GM18858 (cell line): ENCODE results near the gene TRABD2B.

Source experiments
- ATAC-seq: cut with Tn5 transposase; IDR thresholded peaks from one replicate; pipeline ENCODE4 v1.9.1; 2021; ENCODE audit not compliant: unreplicated experiment

Gene TRABD2B

DNA sequence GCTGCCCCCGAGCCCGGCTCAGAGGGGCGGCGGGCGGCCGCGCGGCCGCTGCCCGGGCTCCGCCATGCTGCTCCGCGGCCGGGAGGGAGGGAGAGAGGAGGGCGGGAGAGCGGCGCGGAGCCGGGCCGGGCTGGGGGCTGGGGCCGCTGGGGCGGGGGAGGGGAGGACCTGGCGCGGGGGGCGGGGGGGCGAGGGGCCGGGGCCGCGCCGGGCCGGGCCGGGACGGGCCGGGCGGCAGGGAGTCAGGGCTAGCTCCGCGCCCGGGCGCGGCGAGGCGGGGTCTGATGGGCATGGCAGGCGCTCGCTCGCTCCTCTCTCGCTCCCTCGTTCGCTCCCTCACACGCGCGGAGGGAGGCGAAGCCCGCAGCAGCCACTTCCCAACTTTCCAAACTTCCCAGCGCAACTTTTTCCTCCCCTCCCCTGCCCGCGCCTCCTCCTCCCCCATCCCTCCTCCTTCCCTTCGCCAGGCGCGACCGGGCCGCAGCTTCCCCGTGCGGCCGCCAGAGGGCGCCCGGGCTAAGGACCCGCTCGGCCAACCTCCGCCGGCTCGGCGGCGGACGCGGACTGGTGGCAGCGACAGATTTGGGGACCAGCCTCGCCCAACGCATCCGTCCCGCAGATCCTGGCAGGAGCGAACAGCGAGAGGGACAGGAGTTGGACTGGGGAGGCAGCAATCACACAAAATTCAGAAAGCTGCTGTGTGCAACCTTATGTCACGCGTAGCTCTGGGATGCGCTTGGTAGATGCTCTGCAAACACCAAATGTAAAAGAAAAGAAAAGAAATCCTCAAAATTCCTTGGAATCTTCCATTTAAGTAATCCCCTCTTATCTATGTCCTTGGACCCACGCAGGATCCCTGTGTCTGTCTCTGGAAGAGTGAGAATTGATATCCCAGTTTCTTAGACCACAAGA lies at the start of gene TRABD2B:
Gene TRABD2B (minus strand): TSS at position 97 of the 912 bp plus-strand sequence.
- no peak for ATAC-seq

- no peak for ATAC-seq
Observed at GRCh38 chr1:48044311-48044710, 47.1 kb upstream of the TRABD2B start.

- no peak for ATAC-seq
Observed at GRCh38 chr1:48043622-48044021, 46.4 kb upstream of the TRABD2B start.

DNA sequence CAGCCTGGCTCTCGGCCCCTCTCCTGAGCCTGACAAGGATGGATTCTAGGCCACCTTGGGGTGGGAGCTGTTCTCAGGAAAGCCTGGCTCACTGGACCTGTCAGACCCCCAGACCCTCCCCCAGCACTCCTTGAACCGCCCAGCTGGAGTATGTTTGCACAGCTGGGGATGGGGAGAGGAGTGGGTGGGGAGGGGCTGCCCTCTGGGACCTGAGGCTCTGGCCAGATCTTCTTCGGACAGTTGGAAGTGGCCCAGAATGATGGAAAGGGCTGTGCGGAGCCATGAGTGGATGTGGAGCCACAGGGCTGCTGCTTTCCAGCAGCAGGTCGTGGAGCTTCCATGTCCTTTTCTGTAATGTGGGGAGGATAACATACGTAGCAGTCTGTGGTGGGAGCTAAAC lies 43.0 kb upstream of the TRABD2B start:
- ATAC-seq: no peak

DNA sequence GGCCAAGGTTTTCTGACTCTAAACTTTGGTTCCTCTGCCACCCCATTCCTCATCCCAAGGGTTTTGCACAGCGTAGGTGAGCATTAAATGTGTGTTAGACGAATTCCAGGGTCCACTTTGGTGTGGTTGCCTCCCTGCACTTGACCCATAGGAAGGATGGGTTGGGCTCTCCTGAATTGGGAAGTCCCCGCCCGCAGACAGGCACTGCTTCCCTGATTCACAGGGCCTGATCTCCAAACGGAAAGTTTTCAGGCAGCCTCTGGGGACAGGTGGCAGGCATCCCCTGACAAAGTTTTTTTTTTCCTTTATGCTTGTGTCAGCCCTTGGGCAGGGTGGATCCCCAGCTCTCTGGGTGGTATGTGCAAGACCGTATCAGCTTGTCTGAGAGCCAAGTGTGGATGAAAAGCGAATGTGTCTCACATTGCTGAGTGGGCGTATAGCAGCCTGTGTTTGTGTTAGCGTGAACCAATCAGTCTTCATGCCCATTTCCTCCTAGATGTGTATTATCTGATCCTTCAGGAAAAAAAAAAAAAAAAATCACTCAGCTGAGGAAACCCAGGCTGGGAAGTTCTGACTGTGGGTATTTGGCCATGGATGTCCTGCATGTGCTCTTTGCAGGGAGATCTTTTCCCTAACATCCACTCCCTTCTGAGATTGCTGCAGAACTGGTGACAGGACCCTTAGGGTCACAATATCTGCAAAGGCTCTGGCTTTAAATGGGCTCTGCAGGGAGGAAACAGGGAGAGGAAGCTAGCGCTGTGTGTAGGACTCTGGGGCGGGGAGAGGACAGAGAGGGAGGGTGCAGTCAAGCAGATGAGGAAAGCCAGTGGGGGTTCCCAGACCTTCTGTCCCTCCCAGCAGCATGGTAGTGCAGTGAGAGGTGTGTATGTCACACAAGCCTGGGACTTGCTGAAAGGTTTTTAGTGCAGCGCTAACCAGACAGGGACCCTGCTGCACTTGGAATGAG lies 42.2 kb upstream of the TRABD2B start:
- no peak for ATAC-seq

- ATAC-seq: no peak
Observed at GRCh38 chr1:48038270-48038767, 41.1 kb upstream of the TRABD2B start.

- no peak for ATAC-seq
Observed at GRCh38 chr1:48036710-48037355, 39.6 kb upstream of the TRABD2B start.

DNA sequence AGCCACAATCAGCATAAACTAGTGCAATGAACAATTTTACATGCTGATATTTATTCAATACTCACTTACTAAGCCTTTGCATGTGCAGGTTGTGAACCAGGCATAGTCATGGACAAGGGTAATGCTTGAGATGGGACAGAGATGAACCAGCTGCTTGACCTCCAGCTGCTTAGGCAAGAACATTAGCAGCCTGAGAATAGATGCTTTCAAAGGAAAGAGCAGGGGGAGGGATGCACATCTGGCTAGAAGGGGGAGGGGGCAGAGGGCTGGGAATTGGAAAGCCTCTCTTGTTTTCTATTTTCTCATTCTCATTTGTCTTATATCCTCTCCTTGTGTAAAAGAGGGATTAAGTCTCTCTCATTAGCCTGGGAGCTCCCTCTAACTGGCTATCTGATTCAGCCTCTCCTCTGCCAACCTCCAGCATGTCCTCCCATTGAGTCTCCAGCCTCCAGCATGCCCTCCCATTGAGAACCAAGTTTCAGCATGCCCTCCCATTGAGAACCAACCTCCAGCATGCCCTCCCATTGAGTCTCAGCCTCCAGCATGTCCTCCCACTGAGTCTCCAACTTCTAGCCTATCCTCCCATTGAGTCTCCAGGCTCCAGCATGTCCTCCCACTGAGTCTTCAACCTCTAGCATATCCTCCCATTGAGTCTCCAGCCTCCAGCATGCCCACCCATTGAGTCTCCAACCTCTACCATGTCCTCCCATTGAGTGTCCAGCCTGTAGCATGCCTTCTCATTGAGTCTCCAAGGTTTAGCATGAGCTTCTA lies 38.4 kb upstream of the TRABD2B start:
- no peak for ATAC-seq

GRCh38 chr1:48033495-48034045 lies 36.4 kb upstream of the TRABD2B start:
- no peak for ATAC-seq

GRCh38 chr1:48031676-48032075 lies 34.5 kb upstream of the TRABD2B start:
- ATAC-seq: no peak

GRCh38 chr1:48030696-48031365 lies 33.6 kb upstream of the TRABD2B start:
- no peak for ATAC-seq

GRCh38 chr1:48030211-48030610 lies 33.0 kb upstream of the TRABD2B start:
- no peak for ATAC-seq

GRCh38 chr1:48028218-48029069 lies 31.3 kb upstream of the TRABD2B start:
- ATAC-seq: no peak

GRCh38 chr1:48027533-48027835 lies 30.3 kb upstream of the TRABD2B start:
- no peak for ATAC-seq

GRCh38 chr1:48026701-48027532 lies 29.7 kb upstream of the TRABD2B start:
- ATAC-seq: no peak

DNA sequence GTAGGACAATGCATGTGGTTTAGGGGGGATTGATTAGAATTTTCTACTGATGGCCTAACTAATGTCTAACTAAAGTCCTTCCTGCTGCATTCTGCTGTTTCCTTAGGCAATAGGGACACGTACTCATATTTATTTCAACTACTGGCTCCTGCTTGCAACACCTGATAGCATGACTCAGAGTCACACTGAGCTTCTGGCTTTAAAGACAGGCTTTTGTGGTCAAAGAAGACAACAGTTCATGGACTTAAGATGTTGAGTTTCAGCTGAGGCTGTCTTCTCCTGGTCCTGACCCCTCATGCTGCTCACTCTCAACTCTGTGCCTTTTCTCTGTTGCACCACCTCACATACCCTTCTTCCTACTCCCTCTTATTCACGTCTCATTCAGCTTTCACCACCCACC lies 29.1 kb upstream of the TRABD2B start:
- no peak for ATAC-seq

DNA sequence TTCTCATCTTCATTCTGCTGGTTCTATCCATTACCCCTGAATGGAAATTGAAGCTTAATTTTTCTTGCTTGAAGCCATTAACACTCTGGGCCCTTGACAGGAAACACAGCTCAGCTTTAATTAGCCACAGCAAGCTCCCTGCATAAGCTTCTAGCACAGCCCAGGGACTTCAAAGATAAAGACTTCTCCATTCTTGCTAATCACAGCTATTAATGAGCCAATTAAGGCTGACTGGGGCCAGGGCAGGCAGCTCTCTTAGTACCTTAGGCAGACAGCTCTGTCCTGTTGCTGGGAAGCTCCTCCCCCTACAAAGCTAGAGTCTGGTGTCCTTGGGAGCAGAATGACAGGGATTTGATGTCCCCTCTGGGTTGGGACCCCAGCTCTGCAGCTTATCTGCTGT lies 27.9 kb upstream of the TRABD2B start:
- no peak for ATAC-seq

- ATAC-seq: no peak
Observed at GRCh38 chr1:48023488-48023887, 26.3 kb upstream of the TRABD2B start.
